BLaER1 (cell line): ENCODE results near the gene SAXO1.

Experiments
- H3K27ac ChIP-seq: shearing (Covaris generic); formaldehyde crosslinking; 2 replicates; pipeline ENCODE4 v1.8.1; 2022
- H3K27me3 ChIP-seq: shearing (Covaris generic); formaldehyde crosslinking; 2 replicates; pipeline ENCODE4 v1.8.1; 2022
- H3K36me3 ChIP-seq: shearing (Covaris generic); formaldehyde crosslinking; 2 replicates; pipeline ENCODE4 v1.8.1; 2022
- H3K4me1 ChIP-seq: shearing (Covaris generic); formaldehyde crosslinking; 2 replicates; pipeline ENCODE4 v1.8.1; 2022
- H3K4me2 ChIP-seq: shearing (Covaris generic); formaldehyde crosslinking; 2 replicates; pipeline ENCODE4 v1.8.1; 2022
- H3K4me3 ChIP-seq: shearing (Covaris generic); formaldehyde crosslinking; 2 replicates; pipeline ENCODE4 v1.8.1; 2022
- H3K9ac ChIP-seq: shearing (Covaris generic); formaldehyde crosslinking; 2 replicates; pipeline ENCODE4 v1.8.1; 2022
- H3K9me3 ChIP-seq: shearing (Covaris generic); formaldehyde crosslinking; 2 replicates; pipeline ENCODE4 v1.8.1; 2022
- H4K20me1 ChIP-seq: shearing (Covaris generic); formaldehyde crosslinking; 2 replicates; pipeline ENCODE4 v1.8.1; 2022
- Cebpa-rat ChIP-seq: shearing (Covaris generic); IDR thresholded peaks from 2 replicates; pipeline ENCODE4 v1.8.1; 2022

The SAXO1 gene

GRCh38 chr9:19033015-19033414, at the start of gene SAXO1:
Gene SAXO1 (minus strand): TSS chr9:19033209. CDS start chr9:19032908, 301 bp downstream.
- no peak for TF ChIP-seq Cebpa-rat
- H3K4me2 ChIP-seq = no peak within 1 kb of the TSS
- H3K9me3 ChIP-seq = peaks cover 5% of the 10 kb centered on the region; the same call in 1 of the 2 replicates
- H3K4me1 ChIP-seq = no peaks in the 10 kb centered on the region
- H4K20me1 ChIP-seq = no peaks in the 10 kb centered on the region
- no peaks in the 10 kb centered on the region for H3K36me3 ChIP-seq
- H3K27me3 ChIP-seq = no peaks in the 10 kb centered on the region
- no peak within 1 kb of the TSS for H3K9ac ChIP-seq
- no peak within 1 kb of the TSS for H3K27ac ChIP-seq
- H3K4me3 ChIP-seq = no peak within 1 kb of the TSS

- Histone ChIP-seq H3K9me3 (peaks cover 16% of the 10 kb centered on the region), H3K4me3 (no peak overlapping the region), H3K36me3 (peaks cover 92% of the 10 kb centered on the region), H4K20me1 (no peaks in the 10 kb centered on the region), H3K4me1 (no peaks in the 10 kb centered on the region), H3K4me2 (no peak overlapping the region), H3K9ac (no peak overlapping the region), H3K27ac (no peak overlapping the region), H3K27me3 (no peaks in the 10 kb centered on the region)
- no peak for TF ChIP-seq Cebpa-rat
Observed at GRCh38 chr9:19074836-19075235, 41.8 kb upstream of the SAXO1 start.

GRCh38 chr9:19074229-19074628, 41.2 kb upstream of the SAXO1 start:
- no peak overlapping the region for H3K4me2 ChIP-seq
- no peaks in the 10 kb centered on the region for H4K20me1 ChIP-seq
- no peaks in the 10 kb centered on the region for H3K4me1 ChIP-seq
- H3K9ac ChIP-seq = no peak overlapping the region
- no peak for TF ChIP-seq Cebpa-rat
- H3K36me3 ChIP-seq = peaks cover 92% of the 10 kb centered on the region
- H3K27me3 ChIP-seq = no peaks in the 10 kb centered on the region
- peaks cover 16% of the 10 kb centered on the region for H3K9me3 ChIP-seq
- H3K4me3 ChIP-seq = no peak overlapping the region
- no peak overlapping the region for H3K27ac ChIP-seq

GRCh38 chr9:19057033-19057432, 24.0 kb upstream of the SAXO1 start:
- Histone ChIP-seq H3K4me2 (no peak overlapping the region), H3K36me3 (peaks cover 60% of the 10 kb centered on the region), H3K27ac (no peak overlapping the region), H3K27me3 (no peaks in the 10 kb centered on the region), H3K9me3 (no peaks in the 10 kb centered on the region), H3K4me3 (no peak overlapping the region), H3K9ac (no peak overlapping the region), H3K4me1 (peaks cover 7% of the 10 kb centered on the region), H4K20me1 (peaks cover 6% of the 10 kb centered on the region; the same call in 1 of the 2 replicates)
- TF ChIP-seq Cebpa-rat = no peak

- Histone ChIP-seq H3K4me3 (peak overlapping the region; percentile 82), H3K27me3 (no peaks in the 10 kb centered on the region), H3K9me3 (no peaks in the 10 kb centered on the region), H3K27ac (peak overlapping the region; percentile 92; the same call in 1 of the 2 replicates), H3K9ac (peak overlapping the region; percentile 88), H3K36me3 (peaks cover 5% of the 10 kb centered on the region; the same call in 1 of the 2 replicates), H3K4me2 (peak overlapping the region; percentile 89), H3K4me1 (peaks cover 34% of the 10 kb centered on the region), H4K20me1 (peaks cover 28% of the 10 kb centered on the region)
- TF ChIP-seq Cebpa-rat = no peak
Observed at GRCh38 chr9:19050637-19051591, 17.9 kb upstream of the SAXO1 start.

GRCh38 chr9:19049917-19050636, 17.1 kb upstream of the SAXO1 start:
- Histone ChIP-seq H3K27ac (peak overlapping the region; percentile 92), H3K9ac (peak overlapping the region; percentile 88), H3K9me3 (no peaks in the 10 kb centered on the region), H3K36me3 (peaks cover 5% of the 10 kb centered on the region; the same call in 1 of the 2 replicates), H3K4me1 (peaks cover 34% of the 10 kb centered on the region), H3K27me3 (no peaks in the 10 kb centered on the region), H3K4me2 (peak overlapping the region; percentile 89), H4K20me1 (peaks cover 28% of the 10 kb centered on the region), H3K4me3 (peak overlapping the region; percentile 82)
- no peak for TF ChIP-seq Cebpa-rat

- H4K20me1 ChIP-seq = peaks cover 28% of the 10 kb centered on the region
- H3K27ac ChIP-seq = peak within 1 kb of the TSS; percentile 92
- H3K9me3 ChIP-seq = 0 out of 2 replicates have a peak, but pooled peaks cover 6% of the 10 kb centered on the region
- peak within 1 kb of the TSS; percentile 82 for H3K4me3 ChIP-seq
- peaks cover 34% of the 10 kb centered on the region for H3K4me1 ChIP-seq
- no peaks in the 10 kb centered on the region for H3K27me3 ChIP-seq
- H3K4me2 ChIP-seq = peak within 1 kb of the TSS; percentile 89
- no peak for TF ChIP-seq Cebpa-rat
- peak within 1 kb of the TSS; percentile 88 for H3K9ac ChIP-seq
- H3K36me3 ChIP-seq = no peaks in the 10 kb centered on the region
Observed at GRCh38 chr9:19048966-19049916, 16.2 kb upstream of the SAXO1 start, which contains the start of gene RRAGA. Gene RRAGA (plus strand): TSS chr9:19049427. CDS start chr9:19049660, 233 bp downstream.

- no peaks in the 10 kb centered on the region for H3K36me3 ChIP-seq
- no peak overlapping the region for H3K4me2 ChIP-seq
- no peak overlapping the region for H3K9ac ChIP-seq
- H3K4me1 ChIP-seq = no peaks in the 10 kb centered on the region
- no peaks in the 10 kb centered on the region for H4K20me1 ChIP-seq
- no peak for TF ChIP-seq Cebpa-rat
- no peaks in the 10 kb centered on the region for H3K27me3 ChIP-seq
- no peak overlapping the region for H3K27ac ChIP-seq
- H3K4me3 ChIP-seq = no peak overlapping the region
- peaks cover 5% of the 10 kb centered on the region; the same call in 1 of the 2 replicates for H3K9me3 ChIP-seq
Observed at GRCh38 chr9:19036611-19037010, 3.6 kb upstream of the SAXO1 start.

- no peaks in the 10 kb centered on the region for H3K36me3 ChIP-seq
Observed at GRCh38 chr9:19032406-19032805, 603 bp downstream of the SAXO1 start.

More at GRCh38 chr9:19032406-19032805, 603 bp downstream of the SAXO1 start:
- Histone ChIP-seq H3K27ac (no peak overlapping the region), H3K4me2 (no peak overlapping the region), H3K27me3 (no peaks in the 10 kb centered on the region), H3K4me3 (no peak overlapping the region), H4K20me1 (no peaks in the 10 kb centered on the region), H3K9me3 (peaks cover 5% of the 10 kb centered on the region; the same call in 1 of the 2 replicates), H3K4me1 (no peaks in the 10 kb centered on the region), H3K9ac (no peak overlapping the region)
- TF ChIP-seq Cebpa-rat = no peak
